SKM-1 treated with dmso at 0.1 percent for 144 hours (cell line): Measurements from ENCODE around the gene ABCC5.
"Not testable (repeated sequence)": the region's sequence is repeated elsewhere in the genome, so short reads cannot be mapped to it uniquely, and the experiment has no call there.

ENCODE experiments used
- DNase-seq: peaks from one replicate; lab custom pipeline; 2025; ENCODE audit not compliant: unreplicated experiment; lab: John Stamatoyannopoulos, UW

Gene ABCC5

GRCh38 chr3:184016811-184017671 lies 643 bp downstream of the ABCC5 start:
- no peak for DNase-seq

- DNase-seq = no peak
Measured at GRCh38 chr3:184016169-184016570, 1.5 kb downstream of the ABCC5 start.

GRCh38 chr3:184015381-184016019 lies 2.2 kb downstream of the ABCC5 start:
- DNase-seq = no peak

- no peak for DNase-seq
Measured at GRCh38 chr3:184011937-184012889, 5.5 kb downstream of the ABCC5 start.

GRCh38 chr3:184011230-184011876 lies 6.3 kb downstream of the ABCC5 start:
- no peak for DNase-seq

- DNase-seq = no peak
Measured at GRCh38 chr3:184008161-184008560, 9.5 kb downstream of the ABCC5 start.

- DNase-seq = not testable (repeated sequence)
Measured at GRCh38 chr3:184007143-184007813, 10.4 kb downstream of the ABCC5 start.

GRCh38 chr3:184005941-184006507 lies 11.7 kb downstream of the ABCC5 start:
- no peak for DNase-seq

GRCh38 chr3:184004476-184004875 lies 13.2 kb downstream of the ABCC5 start:
- DNase-seq = no peak

- no peak for DNase-seq
Measured at GRCh38 chr3:184003187-184003967, 14.3 kb downstream of the ABCC5 start.

- no peak for DNase-seq
Measured at GRCh38 chr3:184002469-184002868, 15.2 kb downstream of the ABCC5 start.

- no peak for DNase-seq
Measured at GRCh38 chr3:184001761-184002160, 15.9 kb downstream of the ABCC5 start.

- no peak for DNase-seq
Measured at GRCh38 chr3:183991403-183991802, 26.3 kb downstream of the ABCC5 start.

- no peak for DNase-seq
Measured at GRCh38 chr3:183988216-183988790, 29.4 kb downstream of the ABCC5 start.

GRCh38 chr3:183987000-183987600 lies 30.6 kb downstream of the ABCC5 start:
- DNase-seq = no peak

GRCh38 chr3:183984749-183985729 lies 32.6 kb downstream of the ABCC5 start:
- no peak for DNase-seq

- DNase-seq = no peak
Measured at GRCh38 chr3:183984127-183984740, 33.5 kb downstream of the ABCC5 start.
